H1 (cell line): ENCODE results near the gene KCNC2. TPM values are rescaled to one million over a fixed set of nuclear protein-coding genes. Genes with fewer than 3 reads are reported as not detected.

Source experiments
- CHD7 ChIP-seq: fragments of 300-600 bp; sonication (generic); IDR thresholded peaks from 2 replicates; pipeline ENCODE4 v1.7.1; 2012; ENCODE audit warnings: low read length, moderate library complexity, mild to moderate bottlenecking, inconsistent platforms; ENCODE audit not compliant: insufficient replicate concordance
- SP2 ChIP-seq: IDR thresholded peaks from 2 replicates; pipeline ENCODE4 v1.6.1; 2012; ENCODE audit warnings: mild to moderate bottlenecking, low read length, inconsistent platforms
- polyA plus RNA-seq, 7 experiments: library from polyadenylated mRNA; depleted of rRNA in 3 of 7; stranded (reverse) in 5 of 7; unstranded in 2 of 7; fragments of >200 nt in 5 of 7; fragments of 200-250 nt in 2 of 7; gene quantifications; 1 replicate in 5 of 7; 2 replicates in 1 of 7; 4 replicates in 1 of 7; pipeline versions ENCODE4 v1.2.1 to v1.2.3, GENCODE V29; 2011 to 2013; ENCODE audit warnings: missing spikeins in 2 of 7, mixed read lengths in 2 of 7
- total RNA-seq: library from RNA; stranded (reverse); fragmentation: NEBNext Ultra II Directional; extraction: Animal tissue kit (Norgen Biotek cat#: 25700); gene quantifications from 2 replicates; pipeline ENCODE4 v1.2.1, GENCODE V29; 2021

Gene KCNC2
- total and polyA plus RNA-seq, 2 of the 8 experiments (the other 6 are each of a cell fraction or from before 2014, with no cell fraction given) = 0.03 TPM; not detected in 1

GRCh38 chr12:75161488-75161887 is 48.2 kb downstream of the KCNC2 start (continued):
- TF ChIP-seq CHD7 (no peak), SP2 (no peak)
